Psoas muscle (tissue), 8 donors: ENCODE results near the gene MIA3. TPM values are rescaled to one million over a fixed set of nuclear protein-coding genes. Genes with fewer than 3 reads are reported as not detected.

Experiments
- ATAC-seq, 4 donors: fragments of 200-7000 bp; cut with Tn5 transposase; one replicate each; pipeline ENCODE4 v1.9.1; 2020; ENCODE audit warnings: moderate library complexity in 3 of 4, mild to moderate bottlenecking in 2 of 4
- DNase-seq, 2 donors: peaks; one replicate each; pipeline ENCODE4 v3.0.0-alpha.2; 2020
- H3K27ac ChIP-seq: fragments of 200-600 bp; one replicate; pipeline ENCODE4 v1.8.0; 2022
- H3K27me3 ChIP-seq, 3 donors: fragments of 200-600 bp in 1 of 3; one replicate each; pipeline versions ENCODE4 v1.6.1 to v1.8.0; 2013 to 2022; ENCODE audit warnings: low read length in 2 of 3, mild to moderate bottlenecking in 2 of 3, moderate library complexity in 1 of 3; ENCODE audit not compliant: insufficient read depth in 3 of 3
- H3K36me3 ChIP-seq, 2 donors: fragments of 200-600 bp in 1 of 2; one replicate each; pipeline versions ENCODE4 v1.6.1 to v1.8.0; 2013 to 2022; ENCODE audit warnings: low read depth in 1 of 2, mild to moderate bottlenecking in 1 of 2, moderate library complexity in 1 of 2; ENCODE audit not compliant: insufficient read depth in 1 of 2
- H3K4me1 ChIP-seq: fragments of 200-600 bp; one replicate; pipeline ENCODE4 v1.8.0; 2022
- H3K4me3 ChIP-seq: fragments of 200-600 bp; one replicate; pipeline ENCODE4 v1.8.0; 2022; ENCODE audit warnings: mild to moderate bottlenecking
- H3K9me3 ChIP-seq: fragments of 200-600 bp; one replicate; pipeline ENCODE4 v1.8.0; 2022
- CTCF ChIP-seq: fragments of 200-600 bp; IDR thresholded peaks from one replicate; pipeline ENCODE4 v1.8.0; 2022; ENCODE audit warnings: antibody characterized with exemption
- WGBS, 3 donors: extraction: QIAGEN DNeasy Blood & Tissue Kit; methylation state at CpG; one replicate each; pipeline versions ENCODE4 v1.1.6 to v1.1.7; 2013; 5-methylcytosine and 5-hydroxymethylcytosine counted together
- intact Hi-C, 2 donors: fragments of 100-400 bp; cut with DNase I; formaldehyde crosslinking; loops; one replicate each; pipeline versions ENCODE4 v1.11.0 to v1.14.2; 2022
- long read RNA-seq, 2 donors: library from polyadenylated mRNA; unstranded; transcript quantifications; one replicate each; pipeline ENCODE4 v2.0.0, GENCODE V29; 2021
- polyA plus RNA-seq, 3 donors: library from polyadenylated mRNA; stranded (reverse); fragments of 200-250 nt; gene quantifications; one replicate each; pipeline ENCODE4 v1.2.3, GENCODE V29; 2013
- total RNA-seq, 4 donors: library from RNA; stranded (reverse); fragmentation: NEBNext Ultra II Directional in 2 of 4; extraction: Animal tissue kit (Norgen Biotek cat#: 25700) in 2 of 4; gene quantifications; one replicate each; pipeline versions ENCODE4 v1.2.1 to v1.2.4, GENCODE V29; 2021 to 2023
- donor health status: healthy with polysubstance abuse.
- donor health status: DM: no; HTN: no; CAD: no; lungs with moderate emphysema.
- donor health status: Bipolar disorder and iron deficiency.
- donor health status: healthy.
- donor health status: DM: yes; HTN: yes; CAD: no.
- donor health status: DM: no; HTN: no; CAD: no.
- donor health status: DM: no; HTN: no; CAD: no.
- donor health status: DM: yes; HTN: yes; CAD: no.

The MIA3 gene
- total RNA-seq (10 to 100 TPM; 45.1 to 62.4 (median 56.1) TPM), polyA plus RNA-seq (10 to 100 TPM; 23.3 to 41.5 (median 29.5) TPM)
- long read RNA-seq, donor 1, partial matches to known transcripts: 3 of 4 reads
- long read RNA-seq, donor 1, other reads (novel, unspliced or antisense): 1 of 4 reads
- long read RNA-seq, donor 2, partial matches to known transcripts: 6 of 35 reads
- long read RNA-seq, donor 2, other reads (novel, unspliced or antisense): 28 of 35 reads

DNA sequence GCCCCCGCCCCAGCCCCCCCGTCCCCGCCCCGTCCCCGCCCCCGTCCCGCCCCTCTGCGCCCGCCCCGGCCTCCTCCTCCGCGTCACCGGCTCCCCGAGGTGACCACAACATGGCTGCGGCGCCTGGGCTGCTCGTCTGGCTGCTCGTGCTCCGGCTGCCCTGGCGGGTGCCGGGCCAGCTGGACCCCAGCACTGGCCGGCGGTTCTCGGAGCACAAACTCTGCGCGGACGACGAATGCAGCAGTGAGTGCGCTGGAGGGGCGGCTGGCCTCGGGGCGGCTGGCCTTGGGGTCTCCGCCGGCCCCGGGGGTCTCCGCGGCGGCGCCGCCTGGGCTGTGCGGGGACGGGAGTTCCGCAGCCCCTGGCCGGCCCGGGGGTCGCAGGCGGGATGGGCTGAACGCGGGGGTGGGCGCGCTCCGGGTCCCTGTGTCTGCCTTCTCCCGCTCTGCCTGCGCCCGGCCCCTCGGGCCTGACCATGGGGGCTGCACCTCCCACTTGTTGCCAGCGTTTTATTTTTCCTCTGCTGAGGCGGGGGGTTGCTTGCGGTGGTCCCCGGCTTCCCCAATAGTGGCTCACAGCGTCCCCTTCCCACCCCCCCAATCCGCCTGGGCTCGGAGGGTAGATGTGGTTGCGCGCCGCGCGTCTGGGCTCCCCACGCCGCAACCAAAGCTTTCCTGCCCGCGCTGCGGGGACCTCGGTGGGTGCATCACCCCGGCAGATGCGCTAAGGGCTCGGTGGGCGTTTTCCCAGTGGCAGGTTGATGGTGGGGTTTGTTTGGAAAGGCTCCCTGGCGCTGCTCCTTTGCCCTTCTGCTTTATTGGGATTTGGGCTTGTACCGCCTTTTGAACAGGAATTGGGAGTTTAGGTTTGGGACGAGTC, at the start of gene MIA3:
Gene MIA3, plus strand, starts transcription at position 97 of the 879 bp plus-strand sequence. Its CDS starts 14 bp downstream, at position 111.
- peak within 1 kb of the TSS; percentile 93 for H3K4me3 ChIP-seq
- peaks cover 8% of the 10 kb centered on the region for H3K4me1 ChIP-seq
- H3K9me3 ChIP-seq: no peaks in the 10 kb centered on the region
- no peaks in the 10 kb centered on the region for H3K27me3 ChIP-seq
- intact Hi-C loops: loop anchor here in 1 of 2 donors (5.0 kb wide), 1 partner anchor 151 kb away; no protein-coding TSS in a partner anchor
- WGBS, 3 donors: 0 to 1% (median 0%) methylated on average over 42 to 73 of the region's 81 CpGs
- peaks cover 3 to 24% of the 10 kb centered on the region in 2 donors for H3K36me3 ChIP-seq
- ATAC-seq (peak; percentile 83 to 89 (median 86)), DNase-seq (peak; percentile 31 to 92)
- TF ChIP-seq CTCF: no peak
- peak within 1 kb of the TSS; percentile 91 for H3K27ac ChIP-seq

GRCh38 chr1:222570837-222571236, 47.1 kb upstream of the MIA3 start:
- no peak for DNase-seq
- H3K27ac ChIP-seq: no peak overlapping the region
- H3K4me1 ChIP-seq: no peaks in the 10 kb centered on the region
- 93 to 96% (median 96%) methylated on average over 1 of the region's 1 CpG for WGBS, 3 donors
- H3K36me3 ChIP-seq: peaks cover 0 to 40% of the 10 kb centered on the region in 2 donors
- intact Hi-C loops: no loop called here
- H3K9me3 ChIP-seq: no peaks in the 10 kb centered on the region
- H3K4me3 ChIP-seq: no peak overlapping the region
- no peak for ATAC-seq
- no peak for TF ChIP-seq CTCF
- H3K27me3 ChIP-seq: no peaks in the 10 kb centered on the region

- Histone ChIP-seq H3K27ac (no peak overlapping the region), H3K36me3 (peaks cover 0 to 66% of the 10 kb centered on the region in 2 donors)
- ATAC-seq: no peak
Measured at GRCh38 chr1:222579316-222579715, 38.6 kb upstream of the MIA3 start.

GRCh38 chr1:222582099-222582774, 35.7 kb upstream of the MIA3 start:
- TF ChIP-seq CTCF: no peak
- H3K4me3 ChIP-seq: no peak overlapping the region
- H3K36me3 ChIP-seq: peaks cover 0 to 54% of the 10 kb centered on the region in 2 donors
- intact Hi-C loops: no loop called here
- ATAC-seq: no peak
- no peak overlapping the region for H3K27ac ChIP-seq
- WGBS, 3 donors: 72 to 75% (median 73%) methylated on average over 4 of the region's 4 CpGs
- no peaks in the 10 kb centered on the region for H3K4me1 ChIP-seq
- H3K9me3 ChIP-seq: no peaks in the 10 kb centered on the region
- no peak for DNase-seq
- no peaks in the 10 kb centered on the region for H3K27me3 ChIP-seq

More at GRCh38 chr1:222579316-222579715, 38.6 kb upstream of the MIA3 start:
- TF ChIP-seq CTCF: no peak
- intact Hi-C loops: no loop called here
- Histone ChIP-seq H3K4me3 (no peak overlapping the region), H3K4me1 (no peaks in the 10 kb centered on the region), H3K27me3 (no peaks in the 10 kb centered on the region), H3K9me3 (no peaks in the 10 kb centered on the region)
- DNase-seq: no peak
- WGBS, 3 donors: 94 to 95% (median 95%) methylated on average over 3 of the region's 3 CpGs
